H9 (cell line): ENCODE data around the gene PLA2G10. TPM values are rescaled to one million over a fixed set of nuclear protein-coding genes. Genes with fewer than 3 reads are reported as not detected.

Experiments used
- DNase-seq: peaks from one replicate; pipeline ENCODE4 v3.0.0-alpha.2; 2017
- H2AFZ ChIP-seq: one replicate; pipeline ENCODE4 v1.6.1; 2013; ENCODE audit warnings: mild to moderate bottlenecking, low read length, control low read depth, moderate library complexity
- H2AK5ac ChIP-seq: 2 replicates; pipeline ENCODE4 v1.6.1; 2013; ENCODE audit warnings: low read length, control low read depth, mixed read lengths; ENCODE audit not compliant: insufficient read length
- H2BK120ac ChIP-seq: one replicate; pipeline ENCODE4 v1.6.1; 2013; ENCODE audit warnings: low read depth, mild to moderate bottlenecking, low read length, control low read depth, inconsistent platforms; ENCODE audit not compliant: poor library complexity, severe bottlenecking
- H2BK12ac ChIP-seq: 2 replicates; pipeline ENCODE4 v1.6.1; 2013; ENCODE audit warnings: low read length, control low read depth, mixed read lengths, low read depth; ENCODE audit not compliant: insufficient read length
- H2BK15ac ChIP-seq: 2 replicates; pipeline ENCODE4 v1.6.1; 2013; ENCODE audit warnings: low read depth, low read length, control low read depth
- H2BK20ac ChIP-seq: one replicate; pipeline ENCODE4 v1.6.1; 2013; ENCODE audit warnings: low read depth, mild to moderate bottlenecking, low read length, control low read depth, inconsistent platforms; ENCODE audit not compliant: poor library complexity, severe bottlenecking
- H2BK5ac ChIP-seq: 2 replicates; pipeline ENCODE4 v1.6.1; 2013; ENCODE audit warnings: low read length, control low read depth, mixed read lengths; ENCODE audit not compliant: insufficient read length
- H3K14ac ChIP-seq: 2 replicates; pipeline ENCODE4 v1.6.1; 2013; ENCODE audit warnings: low read length, control low read depth; ENCODE audit not compliant: insufficient read depth
- H3K18ac ChIP-seq: 2 replicates; pipeline ENCODE4 v1.6.1; 2013; ENCODE audit warnings: low read depth, mild to moderate bottlenecking, mixed read lengths, low read length, control low read depth; ENCODE audit not compliant: insufficient read length
- H3K23ac ChIP-seq: 2 replicates; pipeline ENCODE4 v1.6.1; 2013; ENCODE audit warnings: low read length, control low read depth, mixed read lengths, low read depth; ENCODE audit not compliant: insufficient read length
- H3K23me2 ChIP-seq: 2 replicates; pipeline ENCODE4 v1.6.1; 2013; ENCODE audit warnings: low read depth, mild to moderate bottlenecking, mixed read lengths, low read length, control low read depth; ENCODE audit not compliant: insufficient read length, poor library complexity, severe bottlenecking
- H3K27ac ChIP-seq: 2 replicates; pipeline ENCODE4 v1.5.1; 2013; ENCODE audit warnings: low read length, control low read depth, mixed read lengths, low read depth; ENCODE audit not compliant: insufficient read length
- H3K27me3 ChIP-seq: 2 replicates; pipeline ENCODE4 v1.6.1; 2013; ENCODE audit warnings: low read length, control low read depth, inconsistent platforms; ENCODE audit not compliant: insufficient read depth
- H3K4ac ChIP-seq: 2 replicates; pipeline ENCODE4 v1.6.1; 2013; ENCODE audit warnings: low read depth, mild to moderate bottlenecking, control low read depth, inconsistent platforms, low read length, moderate library complexity
- H3K4me1 ChIP-seq: 2 replicates; pipeline ENCODE4 v1.6.1; 2013; ENCODE audit warnings: low read length, control low read depth, inconsistent platforms; ENCODE audit not compliant: insufficient read depth
- H3K4me2 ChIP-seq: 2 replicates; pipeline ENCODE4 v1.6.1; 2013; ENCODE audit warnings: low read length, control low read depth, mixed read lengths; ENCODE audit not compliant: insufficient read length, insufficient read depth
- H3K56ac ChIP-seq: 2 replicates; pipeline ENCODE4 v1.6.1; 2013; ENCODE audit warnings: low read depth, mild to moderate bottlenecking, mixed read lengths, low read length, control low read depth; ENCODE audit not compliant: insufficient read length
- H3K79me1 ChIP-seq: 2 replicates; pipeline ENCODE4 v1.6.1; 2013; ENCODE audit warnings: low read depth, mild to moderate bottlenecking, moderate library complexity, low read length, control low read depth, inconsistent platforms; ENCODE audit not compliant: insufficient read depth, poor library complexity, severe bottlenecking
- H3K79me2 ChIP-seq: 2 replicates; pipeline ENCODE4 v1.6.1; 2013; ENCODE audit warnings: low read length, control low read depth, inconsistent platforms; ENCODE audit not compliant: insufficient read depth
- H3K9ac ChIP-seq: 2 replicates; pipeline ENCODE4 v1.6.1; 2013; ENCODE audit warnings: low read length, control low read depth, mixed read lengths; ENCODE audit not compliant: insufficient read length; ENCODE audit errors: extremely low read depth
- H3K9me3 ChIP-seq: one replicate; pipeline ENCODE4 v1.6.1; 2013; ENCODE audit warnings: low read depth, low read length, inconsistent platforms; ENCODE audit not compliant: control insufficient read depth
- H3T11ph ChIP-seq: one replicate; pipeline ENCODE4 v1.6.1; 2013; ENCODE audit warnings: mild to moderate bottlenecking, low read length, control low read depth, inconsistent platforms
- H4K20me1 ChIP-seq: one replicate; pipeline ENCODE4 v1.6.1; 2013; ENCODE audit not compliant: control insufficient read depth, insufficient read length, insufficient read depth
- H4K5ac ChIP-seq: 2 replicates; pipeline ENCODE4 v1.6.1; 2013; ENCODE audit warnings: low read depth, mild to moderate bottlenecking, mixed read lengths, low read length, control low read depth; ENCODE audit not compliant: insufficient read length
- H4K8ac ChIP-seq: replicated peaks from 2 replicates; pipeline ENCODE4 v1.6.1; 2013; ENCODE audit warnings: low read length, control low read depth, mixed read lengths, low read depth; ENCODE audit not compliant: insufficient read length
- H4K91ac ChIP-seq: 2 replicates; pipeline ENCODE4 v1.6.1; 2013; ENCODE audit warnings: low read depth, mild to moderate bottlenecking, moderate library complexity, mixed read lengths, low read length, control low read depth; ENCODE audit not compliant: insufficient read length
- H3K27ac Mint-ChIP-seq, 3 experiments: 2 replicates in 2 of 3; 3 replicates in 1 of 3; pipeline ENCODE4 v1.8.0; 2020 to 2021; ENCODE audit warnings: mixed read lengths in 3 of 3, mild to moderate bottlenecking in 1 of 3, moderate library complexity in 1 of 3
- H3K27me3 Mint-ChIP-seq: 2 replicates; pipeline ENCODE4 v1.8.0; 2021; ENCODE audit warnings: low read depth, mild to moderate bottlenecking, moderate library complexity, mixed read lengths
- H3K36me3 Mint-ChIP-seq, 3 experiments: 2 replicates in 2 of 3; 3 replicates in 1 of 3; pipeline ENCODE4 v1.8.0; 2020 to 2021; ENCODE audit warnings: low read depth in 3 of 3, mixed read lengths in 3 of 3; ENCODE audit not compliant: insufficient read depth in 1 of 3
- H3K4me1 Mint-ChIP-seq, 2 experiments: 2 replicates each; pipeline ENCODE4 v1.8.0; 2020; ENCODE audit warnings: mixed read lengths in 2 of 2
- H3K4me3 Mint-ChIP-seq, 2 experiments: 2 replicates in 1 of 2; 3 replicates in 1 of 2; pipeline ENCODE4 v1.8.0; 2020 to 2021; ENCODE audit warnings: mild to moderate bottlenecking in 2 of 2, mixed read lengths in 2 of 2, moderate library complexity in 1 of 2
- H3K9me3 Mint-ChIP-seq, 2 experiments: 2 replicates in 1 of 2; 3 replicates in 1 of 2; pipeline ENCODE4 v1.8.0; 2020; ENCODE audit warnings: mild to moderate bottlenecking in 2 of 2, mixed read lengths in 2 of 2, moderate library complexity in 1 of 2
- WGBS: extraction: QIAGEN DNeasy Blood & Tissue Kit; methylation state at CpG from one replicate; pipeline ENCODE4 v1.1.7; 2013; ENCODE audit warnings: missing lambda C conversion rate, low lambda C conversion rate, mixed read lengths; ENCODE audit not compliant: insufficient read length; ENCODE audit errors: extremely low coverage; 5-methylcytosine and 5-hydroxymethylcytosine counted together
- total RNA-seq: library from RNA; stranded (reverse); gene quantifications from 2 replicates; pipeline ENCODE4 v1.2.1, GENCODE V29; 2021
- TF ChIP-seq, protein P1 (sequence below): fragments of 200-600 bp; sonication (generic); conservative IDR thresholded peaks from 3 replicates; pipeline ENCODE4 v1.8.0; 2021; ENCODE audit warnings: antibody characterized with exemption, mild to moderate bottlenecking

PLA2G10 gene
- total RNA-seq, 1 experiment from 2014 or later: 2.2 TPM

DNA sequence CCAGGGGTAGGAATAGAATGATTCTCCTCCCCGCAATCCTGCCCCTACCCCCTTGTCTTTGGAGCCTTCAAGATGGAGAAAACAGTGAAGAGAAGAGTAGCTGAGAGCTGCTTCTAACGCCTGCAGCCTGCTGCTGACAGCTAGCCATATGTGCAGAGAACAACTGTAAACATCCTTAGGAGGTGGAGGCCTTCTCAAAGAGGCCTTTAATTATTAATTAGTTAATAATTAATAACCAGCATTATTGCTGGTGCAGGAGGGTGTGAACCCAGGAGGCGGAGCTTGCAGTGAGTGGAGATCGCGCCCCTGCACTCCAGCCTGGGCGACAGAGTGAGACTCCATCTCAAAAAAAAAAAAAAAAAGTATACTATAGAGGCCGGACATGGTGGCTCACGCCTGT is 52.9 kb downstream of the PLA2G10 start:
- H3K14ac ChIP-seq: no peak overlapping the region
- H3K23me2 ChIP-seq: no peaks in the 10 kb centered on the region
- H3K36me3 Mint-ChIP-seq: peaks cover 20 to 74% (median 47%) of the 10 kb centered on the region in 3 experiments; a peak in 6 of 7 replicates
- H4K20me1 ChIP-seq: no peaks in the 10 kb centered on the region
- peaks cover 32% of the 10 kb centered on the region; the same call in 1 of the 2 replicates for H3K79me2 ChIP-seq
- H3K4me3 Mint-ChIP-seq: no peak overlapping the region
- H2BK5ac ChIP-seq: no peak overlapping the region
- H2AFZ ChIP-seq: no peak overlapping the region
- H3K27me3 Mint-ChIP-seq: no peaks in the 10 kb centered on the region
- no peak overlapping the region for H3K18ac ChIP-seq
- H3K27ac ChIP-seq: no peak overlapping the region
- H3K27me3 ChIP-seq: no peaks in the 10 kb centered on the region
- H3K9ac ChIP-seq: no peak overlapping the region
- WGBS: no CpG with 5 or more reads among the region's 8 CpGs
- no peak overlapping the region for H3K23ac ChIP-seq
- no peak overlapping the region for H4K91ac ChIP-seq
- no peak overlapping the region for H3K4ac ChIP-seq
- peaks cover 2% of the 10 kb centered on the region; the same call in 1 of the 2 replicates for H3K4me1 ChIP-seq
- no peak overlapping the region for H2BK15ac ChIP-seq
- H2BK20ac ChIP-seq: no peak overlapping the region
- no peak overlapping the region for H3T11ph ChIP-seq
- H3K4me1 Mint-ChIP-seq: peaks cover 45 to 54% of the 10 kb centered on the region in 2 experiments
- no peak overlapping the region for H2AK5ac ChIP-seq
- no peak overlapping the region for H3K56ac ChIP-seq
- no peak overlapping the region for H2BK120ac ChIP-seq
- H3K27ac Mint-ChIP-seq: peak overlapping the region; percentile 50 to 89 (median 82); a peak in 3 of 7 replicates
- TF ChIP-seq, protein P1, sequence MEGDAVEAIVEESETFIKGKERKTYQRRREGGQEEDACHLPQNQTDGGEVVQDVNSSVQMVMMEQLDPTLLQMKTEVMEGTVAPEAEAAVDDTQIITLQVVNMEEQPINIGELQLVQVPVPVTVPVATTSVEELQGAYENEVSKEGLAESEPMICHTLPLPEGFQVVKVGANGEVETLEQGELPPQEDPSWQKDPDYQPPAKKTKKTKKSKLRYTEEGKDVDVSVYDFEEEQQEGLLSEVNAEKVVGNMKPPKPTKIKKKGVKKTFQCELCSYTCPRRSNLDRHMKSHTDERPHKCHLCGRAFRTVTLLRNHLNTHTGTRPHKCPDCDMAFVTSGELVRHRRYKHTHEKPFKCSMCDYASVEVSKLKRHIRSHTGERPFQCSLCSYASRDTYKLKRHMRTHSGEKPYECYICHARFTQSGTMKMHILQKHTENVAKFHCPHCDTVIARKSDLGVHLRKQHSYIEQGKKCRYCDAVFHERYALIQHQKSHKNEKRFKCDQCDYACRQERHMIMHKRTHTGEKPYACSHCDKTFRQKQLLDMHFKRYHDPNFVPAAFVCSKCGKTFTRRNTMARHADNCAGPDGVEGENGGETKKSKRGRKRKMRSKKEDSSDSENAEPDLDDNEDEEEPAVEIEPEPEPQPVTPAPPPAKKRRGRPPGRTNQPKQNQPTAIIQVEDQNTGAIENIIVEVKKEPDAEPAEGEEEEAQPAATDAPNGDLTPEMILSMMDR: no peak
- H3K9me3 Mint-ChIP-seq: no peaks in the 10 kb centered on the region
- H4K8ac ChIP-seq: no peak overlapping the region
- no peak for DNase-seq
- peaks cover 15% of the 10 kb centered on the region for H3K79me1 ChIP-seq
- no peak overlapping the region for H3K4me2 ChIP-seq
- H3K9me3 ChIP-seq: no peaks in the 10 kb centered on the region
- H2BK12ac ChIP-seq: no peak overlapping the region
- no peak overlapping the region for H4K5ac ChIP-seq
